AG09319 (cell line): ENCODE measurements around the gene PCBP4.
A peak's percentile ranks its signal among the peaks of the same experiment; 100 is the strongest.

Experiments
- DNase-seq: peaks from one replicate; pipeline ENCODE4 v3.0.0-alpha.2; 2010; ENCODE audit warnings: low read depth; ENCODE audit errors: extremely low read depth
- CTCF ChIP-seq: IDR thresholded peaks from 2 replicates; pipeline ENCODE4 v1.5.1; 2011; ENCODE audit warnings: low read depth, mild to moderate bottlenecking, inconsistent platforms, low read length, moderate library complexity

The PCBP4 gene

GRCh38 chr3:52007291-52007690 lies 40.0 kb upstream of the PCBP4 start:
- no peak for DNase-seq
- TF ChIP-seq CTCF, result no peak

GRCh38 chr3:52006820-52007133 lies 39.5 kb upstream of the PCBP4 start:
- TF ChIP-seq CTCF, result no peak
- DNase-seq, result no peak

- no peak for TF ChIP-seq CTCF
- DNase-seq, result no peak
Measured at GRCh38 chr3:52006017-52006819, 39.0 kb upstream of the PCBP4 start.

- no peak for TF ChIP-seq CTCF
- peak; percentile 27 for DNase-seq
Measured at GRCh38 chr3:52005571-52005986, 38.3 kb upstream of the PCBP4 start.

- no peak for DNase-seq
- TF ChIP-seq CTCF, result no peak
Measured at GRCh38 chr3:52004906-52005395, 37.7 kb upstream of the PCBP4 start.

GRCh38 chr3:52004163-52004787 lies 37.0 kb upstream of the PCBP4 start:
- peak; percentile 59 for TF ChIP-seq CTCF
- no peak for DNase-seq

- DNase-seq, result no peak
- no peak for TF ChIP-seq CTCF
Measured at GRCh38 chr3:52002748-52003147, 35.5 kb upstream of the PCBP4 start.
